HepG2 (cell line): ENCODE results near the gene PCDHGB2. TPM values are rescaled to one million over a fixed set of nuclear protein-coding genes. Genes with fewer than 3 reads are reported as not detected.

ENCODE experiments used
- ATF2 ChIP-seq: sonication (generic); formaldehyde crosslinking; IDR thresholded peaks from 2 replicates; pipeline ENCODE4 v1.4.0; 2020; ENCODE audit warnings: missing genetic modification reagents
- HOXD1 ChIP-seq: sonication (generic); formaldehyde crosslinking; IDR thresholded peaks from 2 replicates; pipeline ENCODE4 v1.5.0; 2020; ENCODE audit warnings: missing genetic modification reagents
- KIAA2018 ChIP-seq: sonication (generic); formaldehyde crosslinking; IDR thresholded peaks from 2 replicates; pipeline ENCODE4 v1.5.0; 2020; ENCODE audit warnings: mild to moderate bottlenecking, missing genetic modification reagents, borderline replicate concordance
- PHF8 ChIP-seq: sonication (generic); formaldehyde crosslinking; IDR thresholded peaks from 2 replicates; pipeline ENCODE4 v1.5.0; 2020; ENCODE audit warnings: missing genetic modification reagents
- ZNF296 ChIP-seq: sonication (generic); formaldehyde crosslinking; conservative IDR thresholded peaks from 2 replicates; pipeline ENCODE4 v1.5.0; 2020; ENCODE audit warnings: mild to moderate bottlenecking, missing genetic modification reagents
- ZNF839 ChIP-seq: sonication (generic); formaldehyde crosslinking; IDR thresholded peaks from 2 replicates; pipeline ENCODE4 v1.4.0; 2020; ENCODE audit warnings: missing genetic modification reagents, mild to moderate bottlenecking, borderline replicate concordance
- polyA plus RNA-seq, 8 experiments: library from polyadenylated mRNA; depleted of rRNA in 3 of 8; stranded (reverse) in 7 of 8; unstranded in 1 of 8; fragments of >200 nt; fragmentation: Illumina TruSeq in 4 of 8; extraction: Trizol in 4 of 8; gene quantifications; 2 replicates each; pipeline versions ENCODE4 v1.2.1 to v1.2.3, GENCODE V29; 2011 to 2016; ENCODE audit warnings: low read depth in 4 of 8, missing spikeins in 1 of 8, mixed read lengths in 1 of 8; ENCODE audit not compliant: insufficient read depth in 1 of 8
- total RNA-seq, 5 experiments: library from RNA; depleted of rRNA; stranded (reverse); fragments of >200 nt; fragmentation: Illumina TruSeq; extraction: Trizol; gene quantifications; 2 replicates each; pipeline ENCODE4 v1.2.3, GENCODE V29; 2016; ENCODE audit warnings: low read depth in 1 of 5
- TF ChIP-seq, protein P1 (sequence below): sonication (generic); formaldehyde crosslinking; IDR thresholded peaks from 2 replicates; pipeline ENCODE4 v1.4.0; 2020; ENCODE audit warnings: missing genetic modification reagents, borderline replicate concordance
- TF ChIP-seq, protein P2 (sequence below): IDR thresholded peaks from 2 replicates; pipeline ENCODE4 v1.6.1; 2016; ENCODE audit warnings: control low read depth

Gene PCDHGB2
- total and polyA plus RNA-seq, 2 of the 13 experiments (the other 11 are each of a cell fraction or from before 2014, with no cell fraction given): 0.64 to 0.82 TPM

- TF ChIP-seq, protein P1, sequence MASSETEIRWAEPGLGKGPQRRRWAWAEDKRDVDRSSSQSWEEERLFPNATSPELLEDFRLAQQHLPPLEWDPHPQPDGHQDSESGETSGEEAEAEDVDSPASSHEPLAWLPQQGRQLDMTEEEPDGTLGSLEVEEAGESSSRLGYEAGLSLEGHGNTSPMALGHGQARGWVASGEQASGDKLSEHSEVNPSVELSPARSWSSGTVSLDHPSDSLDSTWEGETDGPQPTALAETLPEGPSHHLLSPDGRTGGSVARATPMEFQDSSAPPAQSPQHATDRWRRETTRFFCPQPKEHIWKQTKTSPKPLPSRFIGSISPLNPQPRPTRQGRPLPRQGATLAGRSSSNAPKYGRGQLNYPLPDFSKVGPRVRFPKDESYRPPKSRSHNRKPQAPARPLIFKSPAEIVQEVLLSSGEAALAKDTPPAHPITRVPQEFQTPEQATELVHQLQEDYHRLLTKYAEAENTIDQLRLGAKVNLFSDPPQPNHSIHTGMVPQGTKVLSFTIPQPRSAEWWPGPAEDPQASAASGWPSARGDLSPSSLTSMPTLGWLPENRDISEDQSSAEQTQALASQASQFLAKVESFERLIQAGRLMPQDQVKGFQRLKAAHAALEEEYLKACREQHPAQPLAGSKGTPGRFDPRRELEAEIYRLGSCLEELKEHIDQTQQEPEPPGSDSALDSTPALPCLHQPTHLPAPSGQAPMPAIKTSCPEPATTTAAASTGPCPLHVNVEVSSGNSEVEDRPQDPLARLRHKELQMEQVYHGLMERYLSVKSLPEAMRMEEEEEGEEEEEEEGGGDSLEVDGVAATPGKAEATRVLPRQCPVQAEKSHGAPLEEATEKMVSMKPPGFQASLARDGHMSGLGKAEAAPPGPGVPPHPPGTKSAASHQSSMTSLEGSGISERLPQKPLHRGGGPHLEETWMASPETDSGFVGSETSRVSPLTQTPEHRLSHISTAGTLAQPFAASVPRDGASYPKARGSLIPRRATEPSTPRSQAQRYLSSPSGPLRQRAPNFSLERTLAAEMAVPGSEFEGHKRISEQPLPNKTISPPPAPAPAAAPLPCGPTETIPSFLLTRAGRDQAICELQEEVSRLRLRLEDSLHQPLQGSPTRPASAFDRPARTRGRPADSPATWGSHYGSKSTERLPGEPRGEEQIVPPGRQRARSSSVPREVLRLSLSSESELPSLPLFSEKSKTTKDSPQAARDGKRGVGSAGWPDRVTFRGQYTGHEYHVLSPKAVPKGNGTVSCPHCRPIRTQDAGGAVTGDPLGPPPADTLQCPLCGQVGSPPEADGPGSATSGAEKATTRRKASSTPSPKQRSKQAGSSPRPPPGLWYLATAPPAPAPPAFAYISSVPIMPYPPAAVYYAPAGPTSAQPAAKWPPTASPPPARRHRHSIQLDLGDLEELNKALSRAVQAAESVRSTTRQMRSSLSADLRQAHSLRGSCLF (CRISPR knock-in tag): no peak
- TF ChIP-seq, protein P2, sequence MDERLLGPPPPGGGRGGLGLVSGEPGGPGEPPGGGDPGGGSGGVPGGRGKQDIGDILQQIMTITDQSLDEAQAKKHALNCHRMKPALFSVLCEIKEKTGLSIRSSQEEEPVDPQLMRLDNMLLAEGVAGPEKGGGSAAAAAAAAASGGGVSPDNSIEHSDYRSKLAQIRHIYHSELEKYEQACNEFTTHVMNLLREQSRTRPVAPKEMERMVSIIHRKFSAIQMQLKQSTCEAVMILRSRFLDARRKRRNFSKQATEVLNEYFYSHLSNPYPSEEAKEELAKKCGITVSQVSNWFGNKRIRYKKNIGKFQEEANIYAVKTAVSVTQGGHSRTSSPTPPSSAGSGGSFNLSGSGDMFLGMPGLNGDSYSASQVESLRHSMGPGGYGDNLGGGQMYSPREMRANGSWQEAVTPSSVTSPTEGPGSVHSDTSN: peak; percentile 97
- TF ChIP-seq ZNF839 (0 out of 2 replicates have a peak, but pooled peaks have one; percentile 51), ATF2 (CRISPR knock-in tag) (no peak), HOXD1 (CRISPR knock-in tag) (no peak; the same call in 1 of the 2 replicates), ZNF296 (CRISPR knock-in tag) (no peak), KIAA2018 (CRISPR knock-in tag) (no peak), PHF8 (peak; percentile 99)
Observed at GRCh38 chr5:141320225-141321169, 39.3 kb upstream of the PCDHGB2 start, which contains the start of gene TAF7 (continued).
